HepG2 (cell line): ENCODE results near the gene FAM174C. TPM values are rescaled to one million over a fixed set of nuclear protein-coding genes. Genes with fewer than 3 reads are reported as not detected.

Source experiments
- NCOR1 ChIP-seq: fragments of 200-600 bp; sonication (generic); IDR thresholded peaks from 2 replicates; pipeline ENCODE4 v1.7.0; 2017; ENCODE audit warnings: antibody characterized with exemption, low read length, borderline replicate concordance
- TOPORS ChIP-seq: sonication (generic); formaldehyde crosslinking; IDR thresholded peaks from 2 replicates; pipeline ENCODE4 v1.8.0; 2023; ENCODE audit warnings: mild to moderate bottlenecking, missing genetic modification reagents
- ZNF619 ChIP-seq: sonication (generic); formaldehyde crosslinking; IDR thresholded peaks from 2 replicates; pipeline ENCODE4 v1.4.0; 2020; ENCODE audit warnings: mild to moderate bottlenecking, missing genetic modification reagents
- polyA plus RNA-seq, 8 experiments: library from polyadenylated mRNA; depleted of rRNA in 3 of 8; stranded (reverse) in 7 of 8; unstranded in 1 of 8; fragments of >200 nt; fragmentation: Illumina TruSeq in 4 of 8; extraction: Trizol in 4 of 8; gene quantifications; 2 replicates each; pipeline versions ENCODE4 v1.2.1 to v1.2.3, GENCODE V29; 2011 to 2016; ENCODE audit warnings: low read depth in 4 of 8, missing spikeins in 1 of 8, mixed read lengths in 1 of 8; ENCODE audit not compliant: insufficient read depth in 1 of 8
- total RNA-seq, 5 experiments: library from RNA; depleted of rRNA; stranded (reverse); fragments of >200 nt; fragmentation: Illumina TruSeq; extraction: Trizol; gene quantifications; 2 replicates each; pipeline ENCODE4 v1.2.3, GENCODE V29; 2016; ENCODE audit warnings: low read depth in 1 of 5
- TF ChIP-seq, protein P1 (sequence below): sonication (generic); formaldehyde crosslinking; IDR thresholded peaks from 2 replicates; pipeline ENCODE4 v1.9.0; 2021; ENCODE audit warnings: missing genetic modification reagents, mild to moderate bottlenecking, borderline replicate concordance
- TF ChIP-seq, protein P2 (sequence below): sonication (generic); formaldehyde crosslinking; conservative IDR thresholded peaks from 2 replicates; pipeline ENCODE4 v1.8.1; 2023; ENCODE audit warnings: missing genetic modification reagents
- TF ChIP-seq, protein P3 (sequence below), 2 experiments: sonication (generic) in 1 of 2; formaldehyde crosslinking in 1 of 2; IDR thresholded peaks; 2 replicates each; pipeline versions ENCODE4 v1.4.0 to v1.6.1; 2016 to 2020; ENCODE audit warnings: borderline replicate concordance in 1 of 2, low read depth in 1 of 2, mild to moderate bottlenecking in 1 of 2, missing genetic modification reagents in 1 of 2
- TF ChIP-seq, protein P4 (sequence below): sonication (generic); formaldehyde crosslinking; IDR thresholded peaks from 2 replicates; pipeline ENCODE4 v1.4.0; 2020; ENCODE audit warnings: missing genetic modification reagents, mild to moderate bottlenecking, borderline replicate concordance

The FAM174C gene
- total and polyA plus RNA-seq, 2 of the 13 experiments (the other 11 are each of a cell fraction or from before 2014, with no cell fraction given): 19.5 to 31.3 TPM

- TF ChIP-seq ZNF619 (CRISPR knock-in tag) (no peak), TOPORS (no peak), NCOR1 (peak; percentile 59; the same call in 1 of the 2 replicates)
- TF ChIP-seq, protein P1, sequence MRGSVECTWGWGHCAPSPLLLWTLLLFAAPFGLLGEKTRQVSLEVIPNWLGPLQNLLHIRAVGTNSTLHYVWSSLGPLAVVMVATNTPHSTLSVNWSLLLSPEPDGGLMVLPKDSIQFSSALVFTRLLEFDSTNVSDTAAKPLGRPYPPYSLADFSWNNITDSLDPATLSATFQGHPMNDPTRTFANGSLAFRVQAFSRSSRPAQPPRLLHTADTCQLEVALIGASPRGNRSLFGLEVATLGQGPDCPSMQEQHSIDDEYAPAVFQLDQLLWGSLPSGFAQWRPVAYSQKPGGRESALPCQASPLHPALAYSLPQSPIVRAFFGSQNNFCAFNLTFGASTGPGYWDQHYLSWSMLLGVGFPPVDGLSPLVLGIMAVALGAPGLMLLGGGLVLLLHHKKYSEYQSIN (CRISPR knock-in tag): no peak
- TF ChIP-seq, protein P2, sequence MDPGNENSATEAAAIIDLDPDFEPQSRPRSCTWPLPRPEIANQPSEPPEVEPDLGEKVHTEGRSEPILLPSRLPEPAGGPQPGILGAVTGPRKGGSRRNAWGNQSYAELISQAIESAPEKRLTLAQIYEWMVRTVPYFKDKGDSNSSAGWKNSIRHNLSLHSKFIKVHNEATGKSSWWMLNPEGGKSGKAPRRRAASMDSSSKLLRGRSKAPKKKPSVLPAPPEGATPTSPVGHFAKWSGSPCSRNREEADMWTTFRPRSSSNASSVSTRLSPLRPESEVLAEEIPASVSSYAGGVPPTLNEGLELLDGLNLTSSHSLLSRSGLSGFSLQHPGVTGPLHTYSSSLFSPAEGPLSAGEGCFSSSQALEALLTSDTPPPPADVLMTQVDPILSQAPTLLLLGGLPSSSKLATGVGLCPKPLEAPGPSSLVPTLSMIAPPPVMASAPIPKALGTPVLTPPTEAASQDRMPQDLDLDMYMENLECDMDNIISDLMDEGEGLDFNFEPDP (CRISPR knock-in tag): 0 out of 2 replicates have a peak, but pooled peaks have one; percentile 80
- TF ChIP-seq, protein P3, sequence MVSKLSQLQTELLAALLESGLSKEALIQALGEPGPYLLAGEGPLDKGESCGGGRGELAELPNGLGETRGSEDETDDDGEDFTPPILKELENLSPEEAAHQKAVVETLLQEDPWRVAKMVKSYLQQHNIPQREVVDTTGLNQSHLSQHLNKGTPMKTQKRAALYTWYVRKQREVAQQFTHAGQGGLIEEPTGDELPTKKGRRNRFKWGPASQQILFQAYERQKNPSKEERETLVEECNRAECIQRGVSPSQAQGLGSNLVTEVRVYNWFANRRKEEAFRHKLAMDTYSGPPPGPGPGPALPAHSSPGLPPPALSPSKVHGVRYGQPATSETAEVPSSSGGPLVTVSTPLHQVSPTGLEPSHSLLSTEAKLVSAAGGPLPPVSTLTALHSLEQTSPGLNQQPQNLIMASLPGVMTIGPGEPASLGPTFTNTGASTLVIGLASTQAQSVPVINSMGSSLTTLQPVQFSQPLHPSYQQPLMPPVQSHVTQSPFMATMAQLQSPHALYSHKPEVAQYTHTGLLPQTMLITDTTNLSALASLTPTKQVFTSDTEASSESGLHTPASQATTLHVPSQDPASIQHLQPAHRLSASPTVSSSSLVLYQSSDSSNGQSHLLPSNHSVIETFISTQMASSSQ (IDR thresholded peaks at IDR 0.05; ENCODE audit: low read depth): 0 out of 2 replicates have a peak, but pooled peaks have one; percentile 15
- TF ChIP-seq, protein P3 (CRISPR knock-in tag; IDR thresholded peaks at IDR 0.05; ENCODE audit: borderline replicate concordance): no peak; the same call in 1 of the 2 replicates
- TF ChIP-seq, protein P4, sequence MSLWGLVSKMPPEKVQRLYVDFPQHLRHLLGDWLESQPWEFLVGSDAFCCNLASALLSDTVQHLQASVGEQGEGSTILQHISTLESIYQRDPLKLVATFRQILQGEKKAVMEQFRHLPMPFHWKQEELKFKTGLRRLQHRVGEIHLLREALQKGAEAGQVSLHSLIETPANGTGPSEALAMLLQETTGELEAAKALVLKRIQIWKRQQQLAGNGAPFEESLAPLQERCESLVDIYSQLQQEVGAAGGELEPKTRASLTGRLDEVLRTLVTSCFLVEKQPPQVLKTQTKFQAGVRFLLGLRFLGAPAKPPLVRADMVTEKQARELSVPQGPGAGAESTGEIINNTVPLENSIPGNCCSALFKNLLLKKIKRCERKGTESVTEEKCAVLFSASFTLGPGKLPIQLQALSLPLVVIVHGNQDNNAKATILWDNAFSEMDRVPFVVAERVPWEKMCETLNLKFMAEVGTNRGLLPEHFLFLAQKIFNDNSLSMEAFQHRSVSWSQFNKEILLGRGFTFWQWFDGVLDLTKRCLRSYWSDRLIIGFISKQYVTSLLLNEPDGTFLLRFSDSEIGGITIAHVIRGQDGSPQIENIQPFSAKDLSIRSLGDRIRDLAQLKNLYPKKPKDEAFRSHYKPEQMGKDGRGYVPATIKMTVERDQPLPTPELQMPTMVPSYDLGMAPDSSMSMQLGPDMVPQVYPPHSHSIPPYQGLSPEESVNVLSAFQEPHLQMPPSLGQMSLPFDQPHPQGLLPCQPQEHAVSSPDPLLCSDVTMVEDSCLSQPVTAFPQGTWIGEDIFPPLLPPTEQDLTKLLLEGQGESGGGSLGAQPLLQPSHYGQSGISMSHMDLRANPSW: no peak
- TF ChIP-seq, all 625 proteins: peak for 158
Observed at GRCh38 chr19:1253514-1254080, 21.7 kb upstream of the FAM174C start (continued).
